ENCODE data around the gene ZBTB7C.
A peak's percentile ranks its signal among the peaks of the same experiment; 100 is the strongest.

Gene ZBTB7C

GRCh38 chr18:48060970-48061369 is 348.2 kb downstream of the ZBTB7C start:
- DNase-seq, result no peak
- peaks cover 3% of the 10 kb centered on the region; the same call in 1 of the 2 replicates for H3K4me1 ChIP-seq
- TF ChIP-seq, protein P1, sequence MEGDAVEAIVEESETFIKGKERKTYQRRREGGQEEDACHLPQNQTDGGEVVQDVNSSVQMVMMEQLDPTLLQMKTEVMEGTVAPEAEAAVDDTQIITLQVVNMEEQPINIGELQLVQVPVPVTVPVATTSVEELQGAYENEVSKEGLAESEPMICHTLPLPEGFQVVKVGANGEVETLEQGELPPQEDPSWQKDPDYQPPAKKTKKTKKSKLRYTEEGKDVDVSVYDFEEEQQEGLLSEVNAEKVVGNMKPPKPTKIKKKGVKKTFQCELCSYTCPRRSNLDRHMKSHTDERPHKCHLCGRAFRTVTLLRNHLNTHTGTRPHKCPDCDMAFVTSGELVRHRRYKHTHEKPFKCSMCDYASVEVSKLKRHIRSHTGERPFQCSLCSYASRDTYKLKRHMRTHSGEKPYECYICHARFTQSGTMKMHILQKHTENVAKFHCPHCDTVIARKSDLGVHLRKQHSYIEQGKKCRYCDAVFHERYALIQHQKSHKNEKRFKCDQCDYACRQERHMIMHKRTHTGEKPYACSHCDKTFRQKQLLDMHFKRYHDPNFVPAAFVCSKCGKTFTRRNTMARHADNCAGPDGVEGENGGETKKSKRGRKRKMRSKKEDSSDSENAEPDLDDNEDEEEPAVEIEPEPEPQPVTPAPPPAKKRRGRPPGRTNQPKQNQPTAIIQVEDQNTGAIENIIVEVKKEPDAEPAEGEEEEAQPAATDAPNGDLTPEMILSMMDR (IDR thresholded peaks at IDR 0.05; ENCODE audit: low read depth, low read length), result no peak
- no peaks in the 10 kb centered on the region for H3K27me3 ChIP-seq
- H3K4me3 ChIP-seq (ENCODE audit: low read depth, low read length), result no peak overlapping the region
- H3K36me3 ChIP-seq, result no peaks in the 10 kb centered on the region
- no peaks in the 10 kb centered on the region for H3K9me3 ChIP-seq

DNA sequence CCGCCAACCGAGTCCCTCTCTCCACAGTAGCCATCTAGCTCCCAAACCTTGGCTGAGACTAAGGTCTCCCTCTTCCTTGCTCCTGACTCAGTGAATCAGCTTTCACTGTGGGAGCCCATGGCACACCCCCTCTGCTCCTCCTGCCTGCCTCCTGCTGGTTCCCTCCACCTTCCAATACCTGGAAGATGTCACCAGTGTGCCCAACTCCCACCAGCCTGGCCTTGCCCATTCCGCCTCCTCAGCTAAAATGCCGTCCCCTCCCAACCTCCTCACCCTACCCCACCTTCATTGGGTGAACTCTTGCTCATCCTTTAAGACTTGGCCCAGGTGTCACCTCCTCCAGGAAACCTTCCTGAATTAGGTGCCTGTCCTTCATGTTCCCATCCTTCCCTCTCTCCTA is 348.8 kb downstream of the ZBTB7C start:
- Histone ChIP-seq H3K4me1 (no peaks in the 10 kb centered on the region; the same call in 1 of the 2 replicates), H3K27me3 (no peaks in the 10 kb centered on the region), H3K9me3 (no peaks in the 10 kb centered on the region), H3K4me3 (ENCODE audit: low read depth, low read length) (no peak overlapping the region), H3K36me3 (no peaks in the 10 kb centered on the region)
- DNase-seq, result no peak
- TF ChIP-seq, protein P1 (IDR thresholded peaks at IDR 0.05; ENCODE audit: low read depth, low read length), result no peak

DNA sequence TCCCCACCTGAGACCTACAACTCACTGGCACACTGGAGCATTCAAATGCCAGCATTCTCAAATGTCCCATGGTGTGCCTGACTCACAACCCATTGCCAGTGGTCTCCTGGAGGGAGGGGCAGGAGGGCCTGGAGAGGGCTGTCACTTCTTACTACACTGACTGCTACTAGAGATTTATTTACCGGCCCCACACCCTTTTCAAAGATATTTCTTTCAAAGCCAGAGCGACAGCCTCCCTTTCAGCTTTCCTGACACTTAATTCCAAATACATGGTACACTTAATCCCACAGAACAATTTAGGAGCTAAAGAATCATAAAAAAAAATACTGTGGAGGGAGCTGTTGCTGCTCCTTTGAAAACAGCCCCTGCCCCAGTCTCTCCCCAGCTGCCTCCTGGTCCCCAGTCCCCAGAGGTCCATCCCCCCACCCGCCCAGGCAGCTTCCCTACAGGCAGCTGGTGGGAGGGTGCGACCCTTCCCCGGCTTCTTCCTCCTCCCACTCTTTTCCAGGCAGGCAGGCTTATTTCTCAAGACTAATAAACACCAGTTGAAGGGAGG is 349.6 kb downstream of the ZBTB7C start:
- Histone ChIP-seq H3K27me3 (no peaks in the 10 kb centered on the region), H3K36me3 (no peaks in the 10 kb centered on the region), H3K4me3 (ENCODE audit: low read depth, low read length) (no peak overlapping the region), H3K9me3 (no peaks in the 10 kb centered on the region), H3K4me1 (no peaks in the 10 kb centered on the region)
- TF ChIP-seq, protein P1 (IDR thresholded peaks at IDR 0.05; ENCODE audit: low read depth, low read length), result no peak
- DNase-seq, result peak; percentile 37

DNA sequence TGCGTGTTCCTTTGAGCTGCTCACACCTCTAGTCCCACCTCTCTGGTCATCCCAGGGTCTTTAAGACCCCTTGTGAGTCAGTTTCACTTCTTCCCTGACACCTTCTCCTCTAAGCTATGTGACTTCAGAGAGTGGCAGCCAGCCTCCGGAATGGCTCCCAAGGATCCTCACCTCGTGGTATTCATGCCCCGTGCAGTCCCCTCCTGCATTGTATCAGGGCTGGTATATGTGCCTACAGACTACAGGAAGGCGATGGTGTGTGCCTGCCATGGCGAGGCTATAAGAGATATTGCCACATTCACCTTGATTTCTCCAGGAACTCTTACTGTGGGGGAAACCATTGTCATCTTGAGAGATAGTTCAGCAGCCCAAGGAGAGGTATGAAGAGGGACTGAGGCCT is 350.7 kb downstream of the ZBTB7C start:
- DNase-seq, result no peak
- Histone ChIP-seq H3K9me3 (no peaks in the 10 kb centered on the region), H3K36me3 (no peaks in the 10 kb centered on the region), H3K27me3 (no peaks in the 10 kb centered on the region), H3K4me1 (no peaks in the 10 kb centered on the region), H3K4me3 (ENCODE audit: low read depth, low read length) (no peak overlapping the region)
- TF ChIP-seq, protein P1 (IDR thresholded peaks at IDR 0.05; ENCODE audit: low read depth, low read length), result no peak

GRCh38 chr18:48057018-48057417 is 352.2 kb downstream of the ZBTB7C start:
- Histone ChIP-seq H3K4me3 (ENCODE audit: low read depth, low read length) (no peak overlapping the region), H3K4me1 (no peaks in the 10 kb centered on the region), H3K27me3 (no peaks in the 10 kb centered on the region), H3K9me3 (no peaks in the 10 kb centered on the region), H3K36me3 (no peaks in the 10 kb centered on the region)
- TF ChIP-seq, protein P1 (IDR thresholded peaks at IDR 0.05; ENCODE audit: low read depth, low read length), result no peak
- no peak for DNase-seq

GRCh38 chr18:48055351-48055750 is 353.8 kb downstream of the ZBTB7C start:
- Histone ChIP-seq H3K27me3 (no peaks in the 10 kb centered on the region), H3K36me3 (no peaks in the 10 kb centered on the region), H3K4me1 (no peaks in the 10 kb centered on the region), H3K9me3 (no peaks in the 10 kb centered on the region), H3K4me3 (ENCODE audit: low read depth, low read length) (no peak overlapping the region)
- TF ChIP-seq, protein P1 (IDR thresholded peaks at IDR 0.05; ENCODE audit: low read depth, low read length), result no peak
- DNase-seq, result no peak
